Ammon's horn (tissue), 1 donor: ENCODE data around the gene OR2S2.
"Not testable (repeated sequence)": the region's sequence is repeated elsewhere in the genome, so short reads cannot be mapped to it uniquely, and the experiment has no call there.

ENCODE experiments used
- DNase-seq: peaks from one replicate; pipeline ENCODE4 v3.0.0-alpha.2; 2016; ENCODE audit warnings: low spot score

The OR2S2 gene, protein sequence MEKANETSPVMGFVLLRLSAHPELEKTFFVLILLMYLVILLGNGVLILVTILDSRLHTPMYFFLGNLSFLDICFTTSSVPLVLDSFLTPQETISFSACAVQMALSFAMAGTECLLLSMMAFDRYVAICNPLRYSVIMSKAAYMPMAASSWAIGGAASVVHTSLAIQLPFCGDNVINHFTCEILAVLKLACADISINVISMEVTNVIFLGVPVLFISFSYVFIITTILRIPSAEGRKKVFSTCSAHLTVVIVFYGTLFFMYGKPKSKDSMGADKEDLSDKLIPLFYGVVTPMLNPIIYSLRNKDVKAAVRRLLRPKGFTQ

DNA sequence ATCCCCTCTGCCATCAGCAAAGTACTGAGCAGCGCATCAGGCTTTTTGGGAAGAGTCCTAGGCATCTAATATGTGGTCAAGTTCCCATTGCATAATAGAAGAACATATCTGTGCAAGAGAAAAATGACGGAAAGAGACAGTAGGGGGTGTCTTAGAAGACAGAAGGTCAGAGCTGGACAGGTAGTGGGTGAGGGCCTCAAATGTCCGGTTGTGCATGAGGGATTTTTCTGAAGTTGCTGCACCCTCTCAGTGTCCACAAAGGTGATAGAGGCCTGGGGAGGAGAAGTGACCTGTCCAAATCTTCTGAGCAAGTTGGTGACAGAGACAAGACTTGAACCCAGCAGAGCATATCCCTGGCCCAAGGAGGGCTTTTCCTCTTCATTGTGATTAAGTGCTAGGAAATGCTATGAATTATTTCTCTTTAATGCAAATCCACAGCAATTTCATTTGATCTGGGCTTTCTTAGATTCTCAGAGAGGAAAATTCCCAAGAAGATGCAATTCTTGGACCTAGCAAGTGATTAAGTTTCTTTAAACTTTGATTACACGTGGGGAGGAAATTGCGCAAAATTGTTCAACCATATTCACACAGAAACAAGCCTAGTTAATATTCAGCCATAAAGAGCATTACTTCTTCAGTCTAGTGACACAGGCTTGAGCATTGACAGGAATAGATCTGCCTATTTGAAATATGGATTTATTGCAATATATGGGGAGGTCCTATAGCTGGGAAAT, at the start of gene OR2S2:
Gene OR2S2, minus strand, starts transcription at position 51 of the 734 bp plus-strand sequence. CDS start 56 bp downstream, outside the sequence.
- DNase-seq: no peak

DNA sequence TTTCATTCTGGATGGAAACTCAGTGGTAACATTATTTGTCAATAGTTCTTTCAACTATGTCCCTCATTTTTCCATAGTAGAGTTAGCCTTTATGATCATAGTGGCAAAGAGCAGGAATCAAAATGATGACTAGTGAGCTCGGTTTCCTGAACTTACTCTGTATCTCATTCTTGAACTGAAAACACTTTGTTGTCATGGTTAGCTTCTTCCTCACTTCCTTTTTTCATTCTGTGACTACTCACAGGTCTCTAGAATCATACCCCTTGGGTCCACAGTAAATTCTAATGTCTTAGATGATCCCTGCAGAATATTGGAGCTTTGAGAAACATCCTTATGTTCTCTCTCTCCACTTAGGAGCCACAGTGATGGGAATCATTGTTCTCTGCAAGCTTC, 49.4 kb upstream of the OR2S2 start:
- DNase-seq: no peak

DNA sequence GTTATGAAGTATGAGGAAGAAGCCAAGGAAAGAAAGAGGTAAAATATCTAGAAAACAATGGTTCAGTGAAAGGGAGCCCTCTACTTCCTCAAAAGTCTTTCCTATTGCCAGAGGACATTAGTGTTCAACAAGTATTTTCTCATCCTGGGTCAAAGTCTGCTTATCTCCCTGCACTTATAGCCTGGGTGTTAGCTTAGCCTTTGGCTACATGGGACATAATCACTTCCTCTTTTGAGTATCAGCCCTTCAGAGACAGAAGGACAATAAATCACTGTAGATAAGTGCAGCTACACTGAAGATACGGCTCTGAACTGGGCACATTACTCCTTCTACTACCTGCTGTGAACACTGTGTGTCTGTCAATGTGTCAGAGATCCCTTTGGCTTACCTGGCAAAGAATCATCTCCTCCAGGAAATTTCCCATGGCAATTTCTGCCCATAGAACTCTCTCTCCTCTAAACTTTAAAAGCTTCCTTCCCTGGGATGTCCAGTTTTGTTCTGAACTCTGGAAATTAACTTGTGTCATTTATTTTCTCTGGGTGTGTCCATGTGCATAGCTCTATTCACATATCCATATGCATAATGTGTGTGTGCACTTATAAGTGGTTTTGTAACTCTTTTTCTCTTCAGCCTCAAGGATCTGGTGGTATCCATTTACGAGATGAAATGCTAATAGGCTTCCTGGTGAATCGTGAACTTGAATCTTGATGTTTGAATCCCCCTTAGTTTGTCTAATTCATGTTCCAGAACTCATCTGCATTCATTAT, 48.8 kb upstream of the OR2S2 start:
- no peak for DNase-seq

DNA sequence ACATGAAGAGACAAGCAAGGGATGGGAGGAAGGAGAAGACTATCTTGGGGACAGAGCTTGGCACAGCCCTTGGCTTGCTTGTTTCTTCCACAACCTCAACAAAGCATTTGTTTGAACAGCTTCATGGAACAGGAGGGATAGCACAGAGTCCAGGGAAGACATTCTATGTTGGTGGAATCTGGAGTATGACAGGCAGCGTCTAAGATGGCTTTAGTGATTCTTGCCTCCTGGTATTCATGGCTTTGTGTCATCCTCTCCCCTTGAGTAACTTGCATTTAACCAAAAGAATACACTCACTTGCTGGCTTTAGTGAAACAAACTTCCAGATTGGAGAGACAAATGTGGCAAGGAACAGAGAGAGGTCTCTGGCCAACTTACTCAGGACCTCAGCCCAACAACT, 47.9 kb upstream of the OR2S2 start:
- no peak for DNase-seq

DNA sequence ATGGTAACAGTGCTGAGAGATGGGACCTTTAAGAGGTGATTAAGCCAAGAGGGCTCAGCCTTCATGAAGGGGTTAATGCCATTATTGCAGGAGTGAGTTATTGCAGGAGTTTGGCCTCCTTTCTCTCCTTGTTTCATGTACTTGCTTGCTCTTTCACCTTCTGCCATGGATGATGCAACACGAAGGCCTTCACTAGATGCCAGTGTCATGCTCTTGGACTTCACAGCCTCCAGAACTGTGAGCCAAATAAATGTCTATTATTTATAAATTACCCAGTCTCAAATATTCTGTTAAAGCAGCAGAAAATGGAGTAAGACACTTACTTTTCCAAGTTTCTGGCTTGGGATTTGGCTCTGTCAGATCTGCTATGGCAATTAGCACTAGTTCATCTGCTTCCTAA, 40.4 kb upstream of the OR2S2 start:
- DNase-seq: no peak

DNA sequence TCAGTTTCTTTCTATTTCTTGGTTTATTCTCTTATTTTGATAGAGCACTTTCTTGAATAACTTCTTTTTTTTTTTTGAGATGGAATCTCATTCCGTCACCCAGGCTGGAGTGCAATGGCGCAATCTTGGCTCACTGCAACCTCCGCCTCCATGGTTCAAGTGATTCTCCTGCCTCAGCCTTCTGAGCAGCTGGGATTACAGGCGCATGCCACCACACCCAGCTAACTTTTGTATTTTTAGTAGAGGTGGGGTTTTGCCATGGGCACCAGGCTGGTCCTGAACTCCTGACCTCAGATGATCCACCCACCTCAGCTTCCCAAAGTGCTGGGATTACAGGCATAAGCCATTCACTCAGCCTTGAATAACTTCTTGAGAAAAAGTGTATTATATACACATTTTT, 39.1 kb upstream of the OR2S2 start:
- DNase-seq: not testable (repeated sequence)

DNA sequence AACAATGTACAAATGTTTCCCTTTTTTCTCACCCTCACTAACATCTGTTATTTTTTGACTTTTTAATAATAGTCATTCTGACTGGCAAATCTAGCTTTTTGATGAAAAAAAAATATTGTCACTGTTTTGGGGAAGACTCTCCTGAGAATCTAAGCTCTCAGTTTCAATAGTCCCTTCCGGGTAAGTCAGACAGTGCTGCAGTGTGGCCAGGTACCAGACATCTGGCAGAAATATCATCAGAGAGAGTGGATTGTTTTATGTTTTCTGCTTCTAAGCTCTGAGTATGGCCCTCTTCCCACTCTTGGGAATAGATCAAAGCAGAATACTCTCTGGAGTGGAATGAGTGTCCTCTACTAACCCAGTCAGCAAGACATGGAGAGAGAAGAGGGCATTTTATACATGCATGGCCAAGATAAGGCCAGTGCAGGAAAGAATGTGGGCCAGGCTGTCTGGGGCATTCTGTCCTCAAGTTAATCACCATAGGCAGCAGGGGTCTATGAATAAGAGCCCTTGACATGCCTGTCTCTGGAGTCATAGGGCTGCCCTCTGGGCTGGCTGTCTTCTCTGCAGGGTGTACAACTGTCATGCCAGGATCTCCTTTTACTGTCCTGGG, 38.5 kb upstream of the OR2S2 start:
- DNase-seq: no peak

DNA sequence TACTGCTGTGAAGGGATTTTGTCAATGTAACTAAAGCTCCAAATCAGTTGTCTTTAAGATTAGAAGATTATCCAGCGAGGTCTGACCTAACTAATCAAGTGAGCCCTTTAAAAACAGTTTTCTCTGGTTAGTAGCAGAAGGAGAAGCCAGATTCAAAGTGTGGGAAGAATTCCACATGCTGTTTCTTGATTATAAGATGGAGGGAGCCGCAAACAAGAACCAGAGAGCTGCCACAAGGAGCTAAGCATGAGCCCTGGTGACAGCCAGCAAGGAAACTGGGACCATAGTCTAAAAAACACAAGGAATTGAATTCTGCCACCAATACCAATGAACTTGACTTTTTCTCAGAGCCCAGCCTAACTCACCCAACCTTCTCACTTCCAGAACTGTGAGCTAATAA, 37.0 kb upstream of the OR2S2 start:
- DNase-seq: no peak

DNA sequence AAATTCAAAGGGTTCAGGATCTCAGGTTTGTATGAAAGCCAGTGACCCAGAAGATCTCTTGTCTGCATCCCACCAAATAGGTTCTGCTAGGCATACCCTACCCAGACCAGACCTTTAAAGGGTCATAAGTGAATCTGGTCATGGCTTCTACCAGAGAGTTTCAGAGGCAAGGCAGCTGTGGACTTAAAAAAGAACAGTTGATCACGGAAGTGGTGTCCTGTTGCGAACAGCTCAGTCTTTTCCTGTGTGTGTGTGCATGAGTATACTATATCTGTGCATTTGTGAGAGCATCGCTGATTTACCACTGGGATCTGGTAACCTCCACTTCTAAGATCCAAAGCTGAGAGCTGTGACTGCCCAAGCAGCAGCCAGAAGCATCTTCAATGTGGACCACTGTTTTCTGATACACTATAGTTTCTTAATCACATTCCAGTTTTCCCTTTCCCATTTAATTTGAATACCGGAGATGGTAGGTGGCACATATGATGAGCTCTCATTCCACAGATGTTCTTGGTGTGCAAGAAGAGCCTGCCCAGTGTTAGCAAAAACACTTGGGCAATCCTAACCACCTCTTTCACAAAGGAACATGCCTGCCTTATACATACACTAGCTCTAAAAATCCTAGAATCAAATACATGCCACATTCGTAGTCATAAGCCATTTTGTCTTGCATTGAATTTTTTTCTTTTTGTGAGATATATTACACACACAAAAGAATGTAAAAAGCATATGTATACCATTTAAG, 36.2 kb upstream of the OR2S2 start:
- DNase-seq: no peak

DNA sequence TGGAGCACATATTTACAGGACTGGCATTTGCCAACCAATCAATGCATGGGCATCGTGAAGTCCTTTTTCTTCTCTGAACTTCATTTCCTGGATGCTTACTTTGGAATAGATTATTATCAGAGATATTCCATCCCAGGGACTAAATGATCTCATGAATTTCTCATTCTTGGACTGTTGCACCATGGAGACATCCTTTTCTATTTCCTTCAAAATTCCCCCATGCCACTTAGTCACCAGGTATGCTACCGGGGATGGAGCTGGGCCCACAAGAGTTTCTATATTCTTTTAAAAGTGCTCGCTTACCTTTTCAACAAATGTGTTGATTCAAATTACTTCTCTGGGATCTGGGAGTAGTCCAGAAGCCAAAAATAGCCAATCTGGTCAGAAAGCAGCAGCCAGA, 35.2 kb upstream of the OR2S2 start:
- not testable (repeated sequence) for DNase-seq

DNA sequence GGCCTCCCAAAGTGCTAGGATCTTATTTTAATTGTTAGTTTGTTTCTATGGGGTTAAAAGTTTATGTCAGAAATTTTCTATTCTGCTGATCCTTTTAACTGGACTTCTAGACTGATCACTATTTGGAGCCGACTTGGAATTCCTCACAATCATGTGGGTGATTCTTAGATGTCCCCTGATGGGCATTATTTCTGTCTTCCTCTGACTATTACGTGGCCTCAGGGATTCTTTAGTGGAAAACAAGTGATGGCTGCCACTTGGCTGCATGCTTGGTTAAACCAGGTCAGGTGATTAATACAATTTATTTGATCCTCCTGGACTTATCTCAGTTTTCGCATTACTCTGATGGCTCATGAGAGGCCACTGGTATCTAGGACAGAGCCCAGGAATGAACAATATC, 32.2 kb upstream of the OR2S2 start:
- no peak for DNase-seq

DNA sequence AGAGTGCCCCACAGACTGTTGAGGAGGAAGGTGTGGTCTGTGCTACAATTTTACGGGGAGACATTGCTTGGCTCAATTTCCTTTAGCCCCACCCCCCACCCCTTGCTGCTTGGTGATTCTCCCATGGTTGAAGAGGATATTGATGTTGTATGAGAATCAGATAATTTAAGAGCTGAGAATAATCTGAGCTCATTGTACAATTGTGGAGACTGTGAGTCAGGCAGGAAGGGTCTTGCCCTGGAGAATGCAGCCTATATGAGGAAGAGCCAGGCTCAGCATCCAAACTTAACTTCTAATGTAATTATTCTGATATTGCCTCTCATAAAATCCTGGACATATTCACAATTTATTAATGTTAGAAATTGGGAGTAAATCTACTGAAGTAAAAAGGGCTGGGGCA, 26.1 kb upstream of the OR2S2 start:
- no peak for DNase-seq

DNA sequence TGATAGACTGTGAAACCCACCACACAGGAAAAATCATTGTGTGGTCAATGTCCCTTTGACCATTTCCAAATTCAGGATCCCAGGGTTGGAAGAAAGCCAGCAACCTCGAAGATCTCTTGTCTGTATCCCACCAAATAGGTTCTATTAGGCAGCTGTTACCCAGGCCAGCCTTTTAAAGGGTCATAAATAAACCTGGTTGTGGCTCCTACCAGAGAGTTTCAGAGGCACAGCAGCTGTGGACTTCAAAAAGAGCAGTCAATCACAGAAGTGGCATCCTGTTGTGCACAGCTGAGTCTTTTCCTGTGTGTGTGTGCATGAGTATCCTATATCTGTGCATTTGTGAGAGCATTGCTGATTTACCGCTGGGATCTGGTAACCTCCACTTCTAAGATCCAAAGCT, 23.7 kb upstream of the OR2S2 start:
- no peak for DNase-seq

DNA sequence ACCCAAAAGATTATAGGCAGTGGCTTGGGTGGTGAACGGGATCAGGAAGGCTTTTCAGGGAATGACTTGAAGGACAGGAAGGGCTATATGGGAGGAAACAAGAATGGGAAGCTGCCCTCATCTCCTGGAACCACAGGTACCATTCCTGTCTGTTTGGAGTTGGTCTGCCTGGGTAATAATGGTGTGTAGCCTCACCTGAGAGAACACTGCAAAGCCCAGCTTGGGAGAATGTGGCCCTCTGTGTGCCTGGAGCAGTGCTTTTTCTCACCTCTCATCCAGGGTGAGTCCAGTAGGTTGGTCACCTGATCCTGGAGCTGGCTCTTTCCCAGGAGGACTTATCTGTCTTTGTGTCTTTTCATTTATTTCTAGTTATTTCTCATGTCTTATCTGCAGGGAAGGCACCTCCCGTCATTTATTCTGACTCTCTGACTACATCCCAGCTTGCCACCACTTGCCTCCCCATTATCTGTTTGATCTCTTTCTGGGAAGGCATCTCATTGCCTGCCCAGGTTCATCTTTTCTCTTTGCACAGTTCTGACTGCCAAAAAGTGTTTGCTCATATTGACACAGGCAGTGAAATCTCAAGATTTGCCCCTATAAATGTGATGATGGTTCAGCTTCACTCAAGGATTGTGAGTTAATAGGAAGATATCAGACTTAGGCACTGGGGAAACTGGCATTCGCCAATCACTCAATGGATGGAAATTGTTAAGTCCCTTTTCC, 22.5 kb upstream of the OR2S2 start:
- no peak for DNase-seq

DNA sequence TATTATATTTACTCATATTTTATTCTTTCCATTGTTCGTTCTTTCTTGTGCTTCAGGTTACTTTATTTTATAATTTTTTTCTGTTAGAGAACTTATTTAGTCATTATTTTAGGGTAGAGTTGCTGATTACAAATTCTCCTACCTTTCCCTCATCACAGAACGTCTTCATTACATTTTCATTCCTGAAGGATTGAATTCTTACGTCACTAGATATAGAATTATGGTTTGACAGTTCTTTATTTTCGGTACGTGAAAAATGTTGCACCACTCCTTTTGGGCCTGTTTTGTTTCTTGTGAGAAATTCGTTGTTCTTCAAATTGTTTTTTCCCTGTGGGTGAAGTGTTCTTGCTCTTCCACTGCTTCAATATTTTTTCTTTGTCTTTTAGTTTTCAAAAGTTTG, 20.8 kb upstream of the OR2S2 start:
- DNase-seq: no peak

DNA sequence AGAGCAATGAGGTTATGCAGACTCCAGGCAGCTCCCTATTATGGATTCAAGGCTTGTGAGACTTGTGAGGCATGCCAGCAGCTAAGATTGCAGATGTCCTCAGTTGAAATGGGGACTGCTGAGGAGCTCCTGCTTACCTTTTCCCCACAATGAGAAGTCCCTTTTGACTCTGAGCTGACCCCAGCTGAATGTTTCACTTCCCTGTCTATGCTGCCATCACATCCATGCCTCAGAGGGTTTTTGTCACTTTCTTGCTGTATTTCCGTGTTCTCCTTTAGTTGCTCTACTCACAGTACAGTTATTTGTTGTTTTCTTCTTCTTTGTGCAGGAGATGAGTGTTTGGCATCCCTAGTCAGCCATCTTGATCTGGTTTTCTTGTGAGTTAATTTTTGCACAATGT, 18.8 kb upstream of the OR2S2 start:
- no peak for DNase-seq

DNA sequence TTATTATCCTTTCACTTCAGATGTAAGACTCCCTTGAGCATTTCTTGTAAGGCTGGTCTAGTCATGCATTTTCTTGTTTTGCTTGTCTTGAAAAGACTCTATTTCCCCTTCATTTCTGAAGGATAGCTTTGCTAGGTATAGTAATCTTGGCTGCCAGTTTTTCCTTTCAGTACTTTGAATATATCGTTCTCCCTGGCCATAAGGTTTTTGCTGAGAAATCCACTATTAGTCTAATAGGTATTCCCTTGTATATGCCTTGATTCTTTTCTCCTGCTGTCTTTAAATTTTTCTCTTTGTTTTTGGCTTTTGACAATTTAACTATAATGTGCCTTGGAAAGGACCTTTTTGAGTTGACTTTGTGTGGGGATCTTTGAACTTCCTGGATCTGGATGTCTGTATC, 16.8 kb upstream of the OR2S2 start:
- no peak for DNase-seq

DNA sequence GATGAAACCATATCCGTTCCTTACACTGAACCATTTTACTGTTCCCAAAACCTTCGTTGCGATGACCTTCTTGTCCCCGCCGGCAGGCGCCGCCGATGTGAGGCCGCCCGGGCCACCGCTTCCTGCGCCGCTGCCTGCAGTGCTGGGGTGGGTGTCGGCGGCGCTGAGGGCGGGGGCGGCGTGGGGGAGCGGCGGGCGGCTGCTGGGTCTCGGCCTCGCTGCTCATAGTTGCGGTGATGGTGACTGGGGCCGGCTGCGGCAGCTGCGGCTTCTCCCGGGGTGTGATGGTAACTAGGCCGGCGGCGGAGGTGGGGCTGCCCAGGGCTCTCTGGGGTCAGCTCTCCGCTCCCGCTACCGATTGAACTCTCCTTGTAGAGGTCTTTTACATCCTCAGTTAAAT, 14.1 kb upstream of the OR2S2 start:
- no peak for DNase-seq

DNA sequence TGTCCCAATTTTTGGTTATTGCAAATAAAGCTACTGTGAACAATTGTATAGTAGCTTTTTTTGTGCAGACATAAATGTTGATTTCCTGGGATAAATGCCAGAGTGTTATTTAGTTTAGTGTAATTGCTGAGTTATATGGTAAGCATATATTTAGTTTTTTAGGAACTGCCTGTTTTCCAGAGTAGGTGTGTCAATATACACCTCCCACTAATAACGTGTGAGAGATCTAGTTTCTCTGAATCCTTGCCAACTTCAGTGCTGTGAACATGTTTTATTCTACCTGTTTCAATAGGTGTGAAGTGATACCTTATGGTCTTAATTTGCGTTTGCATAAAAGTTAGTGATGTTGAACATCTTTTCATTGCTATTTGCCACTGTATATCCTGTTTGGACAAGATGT, 9.1 kb upstream of the OR2S2 start:
- DNase-seq: no peak

DNA sequence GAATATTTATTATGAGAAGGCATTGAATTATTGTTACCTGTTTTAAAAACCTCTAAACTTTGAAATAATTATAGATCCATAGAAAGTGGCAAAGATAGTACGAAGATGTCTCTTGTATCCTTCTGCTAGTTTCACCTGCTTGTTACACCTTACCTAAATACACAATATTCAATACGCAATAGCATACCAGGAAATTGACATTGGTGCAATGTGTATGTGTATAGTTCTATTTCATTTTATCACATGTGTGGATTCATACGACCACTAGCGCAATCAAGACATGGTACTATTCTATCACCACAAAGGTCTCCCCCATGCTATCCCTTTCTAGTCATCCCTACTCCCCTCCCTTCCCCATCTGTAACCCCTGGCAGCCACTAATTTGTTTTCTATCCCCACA, 8.5 kb upstream of the OR2S2 start:
- no peak for DNase-seq

DNA sequence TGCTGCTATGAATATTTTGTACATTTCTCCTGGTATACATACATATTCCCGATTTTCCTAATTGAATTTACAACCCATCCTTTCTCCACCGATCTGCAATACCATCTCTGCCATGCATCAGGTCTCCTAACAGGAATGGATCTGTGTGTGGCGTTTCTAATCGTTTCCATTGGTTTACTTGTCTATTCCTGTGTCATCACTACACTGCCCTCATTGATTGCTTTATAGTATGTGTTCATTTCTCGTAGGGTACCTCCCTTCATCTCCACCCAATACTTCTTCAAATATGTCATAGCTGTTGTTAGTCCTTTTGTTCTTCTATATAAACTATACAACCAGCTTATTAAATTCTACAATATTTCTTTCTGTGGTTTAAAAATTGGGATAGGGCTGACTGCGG, 7.1 kb upstream of the OR2S2 start:
- DNase-seq: no peak
